Cardiac fibroblast (primary cell): ENCODE measurements around the gene CMTR1.

Experiments used
- DNase-seq, 2 donors: peaks; one replicate each; pipeline versions ENCODE4 v3.0.0 to v3.0.0-alpha.2; 2010; ENCODE audit warnings: low read depth in 2 of 2
- H3K4me3 ChIP-seq, 2 donors: replicated peaks in 1 of 2; 1 replicate in 1 of 2; 2 replicates in 1 of 2; pipeline ENCODE4 v1.5.1; 2011; ENCODE audit warnings: low read depth in 2 of 2, low read length in 2 of 2, mild to moderate bottlenecking in 2 of 2, moderate library complexity in 1 of 2
- CTCF ChIP-seq: IDR thresholded peaks from one replicate; pipeline ENCODE4 v1.5.1; 2011; ENCODE audit warnings: low read depth, mild to moderate bottlenecking, low read length, inconsistent platforms

CMTR1 gene

GRCh38 chr6:37521674-37522073 lies 88.7 kb downstream of the CMTR1 start:
- no peak for DNase-seq
- TF ChIP-seq CTCF: no peak
- no peak overlapping the region for H3K4me3 ChIP-seq

GRCh38 chr6:37522836-37523235 lies 89.8 kb downstream of the CMTR1 start:
- DNase-seq: no peak
- no peak overlapping the region for H3K4me3 ChIP-seq
- no peak for TF ChIP-seq CTCF

- no peak overlapping the region for H3K4me3 ChIP-seq
- DNase-seq: no peak
- no peak for TF ChIP-seq CTCF
Measured at GRCh38 chr6:37523412-37523811, 90.4 kb downstream of the CMTR1 start.

- no peak overlapping the region for H3K4me3 ChIP-seq
- TF ChIP-seq CTCF: no peak
- DNase-seq: peak in 1 of 2 donors; percentile 63
Measured at GRCh38 chr6:37524025-37524969, 91.3 kb downstream of the CMTR1 start.

- no peak for DNase-seq
- H3K4me3 ChIP-seq: no peak overlapping the region
- no peak for TF ChIP-seq CTCF
Measured at GRCh38 chr6:37524970-37525318, 91.9 kb downstream of the CMTR1 start.

- no peak for TF ChIP-seq CTCF
- no peak overlapping the region for H3K4me3 ChIP-seq
- DNase-seq: peak in 1 of 2 donors; percentile 34
Measured at GRCh38 chr6:37525460-37526357, 92.7 kb downstream of the CMTR1 start.
